A673 (cell line): Measurements from ENCODE around the gene IAH1. TPM values are rescaled to one million over a fixed set of nuclear protein-coding genes. Genes with fewer than 3 reads are reported as not detected.

Experiments used
- BruUV-seq: library from RNA; stranded (reverse); fragments of 400-500 nt; replicated peaks from 2 replicates; lab custom pipeline; 2021; lab: Mats Ljungman, UMichigan
- CTCF ChIA-PET: fragments of 300-600 bp; sonication (Branson Sonifier 250); formaldehyde crosslinking; loops from one replicate; lab custom pipeline; 2022; ENCODE audit warnings: antibody characterized with exemption; lab: Charles Lee
- POLR2A ChIA-PET: fragments of 300-600 bp; sonication (Branson Sonifier 250); formaldehyde crosslinking; loops from one replicate; lab custom pipeline; 2022; ENCODE audit warnings: antibody characterized with exemption; ENCODE audit not compliant: low non-redundant PET; lab: Charles Lee
- DNase-seq: peaks from one replicate; pipeline ENCODE4 v3.0.0-alpha.2; 2015; ENCODE audit warnings: low spot score
- H3K27ac ChIP-seq: fragments of 200-600 bp; sonication (generic); 2 replicates; pipeline ENCODE4 v1.5.1; 2016; ENCODE audit warnings: mixed run types, low read depth, mild to moderate bottlenecking, mixed read lengths, antibody characterized with exemption, low read length; ENCODE audit not compliant: poor library complexity, severe bottlenecking
- H3K27me3 ChIP-seq: fragments of 200-600 bp; sonication (generic); replicated peaks from 2 replicates; pipeline ENCODE4 v1.6.1; 2017; ENCODE audit warnings: mixed run types, low read depth, mild to moderate bottlenecking, mixed read lengths, antibody characterized with exemption, low read length; ENCODE audit not compliant: insufficient read depth, poor library complexity
- H3K36me3 ChIP-seq: fragments of 200-600 bp; sonication (generic); 2 replicates; pipeline ENCODE4 v1.6.1; 2016; ENCODE audit warnings: mixed run types, mild to moderate bottlenecking, mixed read lengths, antibody characterized with exemption, low read length; ENCODE audit not compliant: insufficient read depth, poor library complexity, severe bottlenecking
- H3K4me1 ChIP-seq: fragments of 200-600 bp; sonication (generic); 2 replicates; pipeline ENCODE4 v1.6.1; 2017; ENCODE audit warnings: mixed run types, mild to moderate bottlenecking, mixed read lengths, antibody characterized with exemption, low read length; ENCODE audit not compliant: insufficient read depth, poor library complexity, severe bottlenecking
- H3K4me3 ChIP-seq: fragments of 200-600 bp; sonication (generic); 2 replicates; pipeline ENCODE4 v1.5.1; 2016; ENCODE audit warnings: low read depth, mixed run types, mild to moderate bottlenecking, mixed read lengths, low read length; ENCODE audit not compliant: poor library complexity, severe bottlenecking
- H3K9me3 ChIP-seq: fragments of 200-600 bp; sonication (generic); 2 replicates; pipeline ENCODE4 v1.6.1; 2016; ENCODE audit warnings: mixed run types, low read depth, mild to moderate bottlenecking, mixed read lengths, antibody characterized with exemption, low read length; ENCODE audit not compliant: poor library complexity, severe bottlenecking
- EZH2 ChIP-seq: fragments of 200-600 bp; sonication (generic); IDR thresholded peaks from 2 replicates; pipeline ENCODE4 v1.6.1; 2017; ENCODE audit warnings: borderline replicate concordance, low read depth, mild to moderate bottlenecking, mixed read lengths, antibody characterized with exemption, low read length; ENCODE audit not compliant: poor library complexity, severe bottlenecking
- intact Hi-C: fragments of 100-400 bp; cut with micrococcal nuclease; formaldehyde crosslinking; loops from one replicate; pipeline ENCODE4 v1.10.0; 2022; ENCODE audit not compliant: unreplicated experiment
- total RNA-seq: library from RNA; stranded (reverse); gene quantifications from 2 replicates; pipeline ENCODE4 v1.2.3, GENCODE V29; 2021
- TF ChIP-seq, protein P1 (sequence below): fragments of 300-800, 200-600 bp; sonication (generic); conservative IDR thresholded peaks from 2 replicates; pipeline ENCODE4 v1.5.1; 2017; ENCODE audit warnings: low read depth, mild to moderate bottlenecking, antibody characterized with exemption, low read length, moderate library complexity, mixed read lengths

The IAH1 gene
- total RNA-seq, 1 experiment from 2014 or later = 54.9 TPM

DNA sequence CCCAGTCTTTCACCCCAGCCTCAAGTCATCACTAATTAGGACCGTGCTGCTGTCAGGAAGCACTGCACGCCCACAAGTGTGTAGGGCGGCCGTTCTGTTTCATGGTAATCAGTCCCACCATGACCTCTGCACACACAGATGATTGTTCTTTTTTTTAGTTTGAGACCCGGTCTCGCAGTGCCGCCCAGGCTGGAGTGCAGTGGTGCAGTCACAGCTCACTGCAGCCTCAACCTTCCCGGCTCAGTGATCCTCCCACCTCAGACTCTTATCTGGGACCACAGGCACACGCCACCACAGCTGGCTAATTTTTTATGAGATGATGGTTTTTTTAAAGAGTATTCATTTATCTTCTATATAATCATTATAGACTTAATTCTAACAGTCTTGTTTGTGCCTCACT is 1.8 kb upstream of the IAH1 start:
- POLR2A ChIA-PET = no interaction called here
- TF ChIP-seq EZH2 = no peak
- TF ChIP-seq, protein P1, sequence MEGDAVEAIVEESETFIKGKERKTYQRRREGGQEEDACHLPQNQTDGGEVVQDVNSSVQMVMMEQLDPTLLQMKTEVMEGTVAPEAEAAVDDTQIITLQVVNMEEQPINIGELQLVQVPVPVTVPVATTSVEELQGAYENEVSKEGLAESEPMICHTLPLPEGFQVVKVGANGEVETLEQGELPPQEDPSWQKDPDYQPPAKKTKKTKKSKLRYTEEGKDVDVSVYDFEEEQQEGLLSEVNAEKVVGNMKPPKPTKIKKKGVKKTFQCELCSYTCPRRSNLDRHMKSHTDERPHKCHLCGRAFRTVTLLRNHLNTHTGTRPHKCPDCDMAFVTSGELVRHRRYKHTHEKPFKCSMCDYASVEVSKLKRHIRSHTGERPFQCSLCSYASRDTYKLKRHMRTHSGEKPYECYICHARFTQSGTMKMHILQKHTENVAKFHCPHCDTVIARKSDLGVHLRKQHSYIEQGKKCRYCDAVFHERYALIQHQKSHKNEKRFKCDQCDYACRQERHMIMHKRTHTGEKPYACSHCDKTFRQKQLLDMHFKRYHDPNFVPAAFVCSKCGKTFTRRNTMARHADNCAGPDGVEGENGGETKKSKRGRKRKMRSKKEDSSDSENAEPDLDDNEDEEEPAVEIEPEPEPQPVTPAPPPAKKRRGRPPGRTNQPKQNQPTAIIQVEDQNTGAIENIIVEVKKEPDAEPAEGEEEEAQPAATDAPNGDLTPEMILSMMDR = no peak
- CTCF ChIA-PET = no interaction called here
- BruUV-seq = no TSS peak
- Histone ChIP-seq H3K27me3 (no peaks in the 10 kb centered on the region), H3K9me3 (no peaks in the 10 kb centered on the region), H3K27ac (no peak overlapping the region), H3K4me3 (no peak overlapping the region), H3K4me1 (no peaks in the 10 kb centered on the region), H3K36me3 (peaks cover 24% of the 10 kb centered on the region)
- no peak for DNase-seq
- intact Hi-C loops = no loop called here

DNA sequence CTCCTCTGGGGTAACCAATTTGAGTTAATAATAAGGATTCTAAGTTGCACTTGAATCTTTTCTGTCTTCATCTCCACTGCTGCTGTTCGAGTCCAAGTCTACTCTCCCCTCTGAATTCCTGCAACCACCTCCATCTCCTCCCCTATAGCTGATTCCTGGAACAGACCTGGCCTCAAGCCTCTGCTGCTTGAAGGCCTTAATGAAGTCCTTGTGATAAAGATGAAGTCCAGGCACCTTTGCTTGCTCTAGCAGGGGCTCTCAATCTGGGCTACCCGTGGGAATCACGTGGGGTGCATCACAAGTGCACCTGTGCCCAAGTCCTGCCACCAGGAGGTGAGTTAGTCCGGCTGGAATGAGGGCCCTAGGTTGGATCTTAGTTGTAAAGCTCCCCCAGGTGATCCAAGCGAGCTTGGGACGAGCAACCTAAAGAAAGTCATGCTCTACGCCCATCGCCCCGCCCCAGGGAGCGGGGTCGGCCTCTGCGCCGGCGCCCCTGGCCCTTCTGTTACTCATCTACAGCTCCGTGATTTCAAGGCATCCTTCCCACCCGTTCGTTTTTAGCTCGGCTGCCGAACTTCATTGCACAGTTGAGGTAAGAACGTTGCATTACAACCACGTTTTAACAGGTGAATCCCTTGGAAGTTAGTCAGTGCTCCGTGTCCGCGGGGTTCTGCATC is 905 bp upstream of the IAH1 start:
- Histone ChIP-seq H3K27me3 (no peaks in the 10 kb centered on the region), H3K4me1 (no peaks in the 10 kb centered on the region), H3K36me3 (peaks cover 26% of the 10 kb centered on the region), H3K9me3 (no peaks in the 10 kb centered on the region), H3K4me3 (peak overlapping the region; percentile 99), H3K27ac (peak overlapping the region; percentile 85)
- TF ChIP-seq EZH2 = no peak
- TF ChIP-seq, protein P1 = no peak
- no peak for DNase-seq
- CTCF ChIA-PET = no interaction called here
- POLR2A ChIA-PET = interaction anchor here (0.5 kb wide), 1 partner anchor 157 kb away, joined by 11 read pairs; the partner anchor contains the start of gene YWHAQ
- no TSS peak for BruUV-seq
- intact Hi-C loops = no loop called here

DNA sequence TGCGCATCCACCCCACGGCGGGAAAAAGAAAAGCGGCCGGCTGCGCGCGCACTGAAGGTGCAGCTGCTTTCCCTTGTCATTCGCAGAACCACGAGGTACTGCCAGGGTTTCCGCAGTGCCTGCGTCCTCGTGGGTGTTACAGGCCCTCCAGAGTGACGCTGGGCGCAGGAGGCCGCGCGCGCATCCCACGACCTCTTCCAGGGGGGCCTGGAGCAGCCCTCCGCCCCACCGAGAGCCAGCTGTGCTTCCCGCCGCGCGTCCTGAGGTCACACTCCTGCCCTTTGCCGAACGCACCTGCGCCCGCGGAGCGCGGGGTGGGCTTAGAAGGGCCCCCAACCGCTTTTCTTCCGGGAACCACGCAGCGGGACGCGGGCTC is 378 bp upstream of the IAH1 start:
- Histone ChIP-seq H3K4me3 (peak overlapping the region; percentile 99), H3K27me3 (no peaks in the 10 kb centered on the region), H3K9me3 (no peaks in the 10 kb centered on the region), H3K27ac (peak overlapping the region; percentile 85), H3K4me1 (no peaks in the 10 kb centered on the region), H3K36me3 (peaks cover 31% of the 10 kb centered on the region)
- ChIA-PET POLR2A (no interaction called here), CTCF (no interaction called here)
- intact Hi-C loops = no loop called here
- TF ChIP-seq EZH2 = no peak
- TF ChIP-seq, protein P1 = no peak
- DNase-seq = peak; percentile 25
- no TSS peak for BruUV-seq
